Mesenchymal stem cell (in vitro differentiated cells and primary cell): ENCODE measurements around the gene UCHL5.

Experiments used
- DNase-seq: peaks from one replicate; pipeline ENCODE4 v3.0.0-alpha.2; 2013
- H2AFZ ChIP-seq: one replicate; pipeline ENCODE4 v1.6.1; 2013; ENCODE audit warnings: low read depth, mild to moderate bottlenecking, control low read depth, inconsistent platforms, low read length, moderate library complexity
- H2AK5ac ChIP-seq: 2 replicates; pipeline ENCODE4 v1.6.1; 2013; ENCODE audit warnings: low read length, moderate library complexity, mild to moderate bottlenecking, inconsistent platforms; ENCODE audit not compliant: severe bottlenecking
- H2BK120ac ChIP-seq: one replicate; pipeline ENCODE4 v1.6.1; 2013; ENCODE audit warnings: low read depth, mild to moderate bottlenecking, inconsistent platforms, low read length, moderate library complexity
- H2BK12ac ChIP-seq, 2 experiments: one replicate each; pipeline ENCODE4 v1.6.1; 2013; ENCODE audit warnings: inconsistent platforms in 2 of 2, low read length in 2 of 2, mild to moderate bottlenecking in 2 of 2, moderate library complexity in 2 of 2, control low read depth in 1 of 2
- H2BK15ac ChIP-seq: one replicate; pipeline ENCODE4 v1.6.1; 2013; ENCODE audit warnings: mild to moderate bottlenecking, low read depth, inconsistent platforms; ENCODE audit not compliant: poor library complexity, severe bottlenecking
- H2BK5ac ChIP-seq: 2 replicates; pipeline ENCODE4 v1.6.1; 2013; ENCODE audit warnings: low read depth, mild to moderate bottlenecking, low read length, control low read depth, inconsistent platforms; ENCODE audit not compliant: poor library complexity, severe bottlenecking
- H3K14ac ChIP-seq, 2 experiments: one replicate each; pipeline ENCODE4 v1.6.1; 2013; ENCODE audit warnings: inconsistent platforms in 2 of 2, low read length in 2 of 2, control low read depth in 1 of 2, mild to moderate bottlenecking in 1 of 2, moderate library complexity in 1 of 2
- H3K18ac ChIP-seq, 2 experiments: one replicate each; pipeline ENCODE4 v1.6.1; 2013; ENCODE audit warnings: inconsistent platforms in 2 of 2, low read length in 2 of 2, control low read depth in 1 of 2, low read depth in 1 of 2, mild to moderate bottlenecking in 1 of 2
- H3K23ac ChIP-seq, 2 experiments: one replicate each; pipeline ENCODE4 v1.6.1; 2013; ENCODE audit warnings: inconsistent platforms in 2 of 2, low read length in 2 of 2, mild to moderate bottlenecking in 2 of 2, moderate library complexity in 2 of 2, control low read depth in 1 of 2
- H3K27ac ChIP-seq: 2 replicates; pipeline ENCODE4 v1.5.1; 2013; ENCODE audit warnings: mild to moderate bottlenecking, moderate library complexity, low read length, control low read depth, inconsistent platforms; ENCODE audit not compliant: poor library complexity, severe bottlenecking
- H3K27me3 ChIP-seq, 2 experiments: 2 replicates each; pipeline versions ENCODE4 v1.6.1 to v1.7.0; 2013; ENCODE audit warnings: low read length in 2 of 2, mild to moderate bottlenecking in 2 of 2, moderate library complexity in 2 of 2, control low read depth in 1 of 2, inconsistent platforms in 1 of 2; ENCODE audit not compliant: control insufficient read depth in 1 of 2, insufficient read depth in 1 of 2
- H3K36me3 ChIP-seq, 2 experiments: 2 replicates each; pipeline versions ENCODE4 v1.6.1 to v1.7.0; 2013; ENCODE audit warnings: low read length in 2 of 2, control low read depth in 1 of 2, inconsistent platforms in 1 of 2, low read depth in 1 of 2, mild to moderate bottlenecking in 1 of 2; ENCODE audit not compliant: insufficient read depth in 2 of 2, control insufficient read depth in 1 of 2
- H3K4ac ChIP-seq, 2 experiments: one replicate each; pipeline ENCODE4 v1.6.1; 2013; ENCODE audit warnings: inconsistent platforms in 2 of 2, low read length in 2 of 2, mild to moderate bottlenecking in 2 of 2, moderate library complexity in 2 of 2, control low read depth in 1 of 2, low read depth in 1 of 2
- H3K4me1 ChIP-seq: 2 replicates; pipeline ENCODE4 v1.6.1; 2013; ENCODE audit warnings: low read depth, low read length, control low read depth; ENCODE audit not compliant: control insufficient read depth, insufficient read depth
- H3K4me2 ChIP-seq: 2 replicates; pipeline ENCODE4 v1.6.1; 2013; ENCODE audit warnings: low read length, mild to moderate bottlenecking, inconsistent platforms; ENCODE audit not compliant: poor library complexity, severe bottlenecking
- H3K4me3 ChIP-seq, 2 experiments: 2 replicates each; pipeline versions ENCODE4 v1.5.1 to v1.7.0; 2013; ENCODE audit warnings: low read length in 2 of 2, mild to moderate bottlenecking in 2 of 2, control low read depth in 1 of 2, low read depth in 1 of 2; ENCODE audit not compliant: insufficient read depth in 1 of 2
- H3K79me1 ChIP-seq: replicated peaks from 2 replicates; pipeline ENCODE4 v1.6.1; 2013; ENCODE audit warnings: mild to moderate bottlenecking, control low read depth, low read length, inconsistent platforms; ENCODE audit not compliant: poor library complexity, severe bottlenecking
- H3K9ac ChIP-seq: 2 replicates; pipeline ENCODE4 v1.7.0; 2013; ENCODE audit warnings: mild to moderate bottlenecking, low read length, moderate library complexity
- H3K9me3 ChIP-seq: 2 replicates; pipeline ENCODE4 v1.7.0; 2013; ENCODE audit warnings: mild to moderate bottlenecking, low read length; ENCODE audit not compliant: control insufficient read depth
- H4K8ac ChIP-seq: one replicate; pipeline ENCODE4 v1.6.1; 2013; ENCODE audit warnings: inconsistent platforms, mild to moderate bottlenecking, low read length, moderate library complexity
- H4K91ac ChIP-seq: one replicate; pipeline ENCODE4 v1.6.1; 2013; ENCODE audit warnings: mild to moderate bottlenecking, low read length, inconsistent platforms
- WGBS: methylation state at CpG from one replicate; pipeline ENCODE4 v1.1.7; 2013; ENCODE audit warnings: mixed read lengths; 5-methylcytosine and 5-hydroxymethylcytosine counted together

Gene UCHL5

DNA sequence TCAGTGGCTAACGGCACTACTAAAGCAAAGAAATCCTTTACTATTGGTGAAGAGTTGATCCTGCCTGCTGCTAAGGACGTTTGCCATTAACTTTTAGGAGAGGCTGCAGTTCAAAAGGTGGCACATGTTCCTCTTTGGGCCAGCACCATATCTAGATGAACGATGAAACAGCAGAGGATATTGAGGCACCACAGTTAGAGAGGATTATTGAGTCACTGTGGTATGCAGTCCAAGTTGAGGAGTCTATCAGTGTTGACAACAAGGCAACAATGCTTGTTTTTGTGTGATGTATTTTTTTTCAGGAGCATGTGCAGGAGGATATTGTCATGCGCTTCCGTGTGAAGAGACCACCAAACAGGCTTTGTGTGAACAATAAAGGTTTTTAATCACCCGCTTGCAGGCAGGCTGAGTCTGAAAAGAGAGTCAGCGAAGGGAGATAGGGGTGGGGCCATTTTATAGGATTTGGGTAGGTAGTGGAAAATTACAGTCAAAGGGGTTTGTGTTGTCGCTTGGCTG, 80.9 kb downstream of the UCHL5 start:
- no peak for DNase-seq
- H3K4me3 ChIP-seq, result no peak overlapping the region
- H3K79me1 ChIP-seq, result no peaks in the 10 kb centered on the region
- H2BK12ac ChIP-seq, result no peak overlapping the region
- no peaks in the 10 kb centered on the region for H3K36me3 ChIP-seq
- no peak overlapping the region for H3K18ac ChIP-seq
- H3K9ac ChIP-seq, result no peak overlapping the region
- no peak overlapping the region for H2BK5ac ChIP-seq
- H2AK5ac ChIP-seq, result no peak overlapping the region
- no peak overlapping the region for H3K4me2 ChIP-seq
- H3K9me3 ChIP-seq, result no peaks in the 10 kb centered on the region
- no peak overlapping the region for H3K4ac ChIP-seq
- 93% methylated on average over 8 of the region's 8 CpGs for WGBS
- no peak overlapping the region for H4K91ac ChIP-seq
- no peak overlapping the region for H3K27ac ChIP-seq
- no peak overlapping the region for H3K23ac ChIP-seq
- no peaks in the 10 kb centered on the region for H3K27me3 ChIP-seq
- no peak overlapping the region for H2BK120ac ChIP-seq
- peaks cover 2% of the 10 kb centered on the region for H3K4me1 ChIP-seq
- no peak overlapping the region for H4K8ac ChIP-seq
- no peak overlapping the region for H2AFZ ChIP-seq
- no peak overlapping the region for H3K14ac ChIP-seq
- H2BK15ac ChIP-seq, result no peak overlapping the region

DNA sequence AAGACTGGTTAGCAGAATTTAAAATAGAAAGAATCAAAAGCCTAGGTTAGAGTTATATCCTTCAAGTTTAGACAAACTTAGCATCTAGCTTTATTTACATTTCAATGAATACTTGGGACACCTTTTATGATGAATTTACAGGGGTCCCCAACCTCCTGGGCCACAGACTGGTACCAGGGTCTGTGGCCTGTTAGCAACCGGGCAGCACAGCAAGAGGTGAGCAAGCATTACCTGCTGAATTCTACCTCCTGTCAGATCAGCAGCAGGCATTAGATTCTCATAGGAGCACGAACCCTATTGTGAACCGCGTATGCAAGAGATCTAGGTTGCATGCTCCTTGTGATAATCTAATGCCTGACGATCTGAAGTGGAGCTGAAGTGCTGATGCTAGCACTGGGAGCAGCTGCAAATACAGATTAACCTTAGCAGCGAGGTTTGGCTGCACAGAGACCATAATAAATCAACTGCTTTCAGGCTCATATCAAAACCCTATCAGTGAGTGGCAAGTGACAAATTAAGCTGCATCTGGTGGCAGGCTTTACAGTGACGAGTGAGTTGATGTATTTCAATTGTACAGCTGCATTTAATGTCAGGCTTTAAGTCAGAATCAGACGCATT, 82.0 kb downstream of the UCHL5 start:
- H2BK120ac ChIP-seq, result no peak overlapping the region
- H3K9me3 ChIP-seq, result no peaks in the 10 kb centered on the region
- no peak overlapping the region for H3K27ac ChIP-seq
- H3K9ac ChIP-seq, result no peak overlapping the region
- H2BK15ac ChIP-seq, result no peak overlapping the region
- no peaks in the 10 kb centered on the region for H3K27me3 ChIP-seq
- no peak overlapping the region for H2AFZ ChIP-seq
- H3K4me1 ChIP-seq, result peaks cover 2% of the 10 kb centered on the region
- no peak overlapping the region for H4K91ac ChIP-seq
- no peaks in the 10 kb centered on the region for H3K36me3 ChIP-seq
- H3K4ac ChIP-seq, result no peak overlapping the region
- H3K4me2 ChIP-seq, result no peak overlapping the region
- WGBS, result 93% methylated on average over 7 of the region's 8 CpGs
- no peak overlapping the region for H4K8ac ChIP-seq
- H3K23ac ChIP-seq, result no peak overlapping the region
- no peak overlapping the region for H2BK5ac ChIP-seq
- H2AK5ac ChIP-seq, result no peak overlapping the region
- no peak overlapping the region for H2BK12ac ChIP-seq
- H3K79me1 ChIP-seq, result no peaks in the 10 kb centered on the region
- no peak overlapping the region for H3K14ac ChIP-seq
- no peak overlapping the region for H3K4me3 ChIP-seq
- H3K18ac ChIP-seq, result no peak overlapping the region
- DNase-seq, result no peak

DNA sequence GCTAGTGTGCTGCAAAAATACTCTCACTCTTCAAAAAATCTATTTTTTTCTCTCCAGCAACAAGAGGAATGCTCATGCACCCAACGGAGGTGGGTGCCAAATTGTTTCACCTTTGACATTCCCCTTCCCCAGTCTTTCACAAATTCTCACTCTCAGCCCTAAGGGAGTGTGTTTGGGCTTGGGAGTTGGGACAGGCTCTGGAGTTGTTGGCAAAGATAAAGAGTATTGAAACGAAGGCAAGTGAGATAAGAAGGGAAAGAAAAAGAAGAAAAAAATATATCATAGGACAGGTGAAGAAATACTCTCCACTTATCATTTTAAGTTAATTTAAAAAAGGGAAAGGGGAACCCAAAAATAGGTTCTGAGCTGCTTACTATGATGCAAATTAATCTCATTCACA, 82.6 kb downstream of the UCHL5 start:
- no peak overlapping the region for H3K14ac ChIP-seq
- no peak overlapping the region for H3K23ac ChIP-seq
- H3K4me3 ChIP-seq, result no peak overlapping the region
- H2BK120ac ChIP-seq, result no peak overlapping the region
- no peak overlapping the region for H2AK5ac ChIP-seq
- H3K27ac ChIP-seq, result no peak overlapping the region
- no peak overlapping the region for H3K4ac ChIP-seq
- no CpG with 5 or more reads among the region's 2 CpGs for WGBS
- H3K4me2 ChIP-seq, result no peak overlapping the region
- H3K36me3 ChIP-seq, result no peaks in the 10 kb centered on the region
- H2AFZ ChIP-seq, result no peak overlapping the region
- no peaks in the 10 kb centered on the region for H3K79me1 ChIP-seq
- H2BK5ac ChIP-seq, result no peak overlapping the region
- no peak overlapping the region for H4K91ac ChIP-seq
- DNase-seq, result no peak
- H3K18ac ChIP-seq, result no peak overlapping the region
- no peaks in the 10 kb centered on the region for H3K9me3 ChIP-seq
- no peak overlapping the region for H4K8ac ChIP-seq
- no peak overlapping the region for H2BK12ac ChIP-seq
- H3K4me1 ChIP-seq, result peaks cover 2% of the 10 kb centered on the region
- no peak overlapping the region for H3K9ac ChIP-seq
- H3K27me3 ChIP-seq, result no peaks in the 10 kb centered on the region
- no peak overlapping the region for H2BK15ac ChIP-seq

DNA sequence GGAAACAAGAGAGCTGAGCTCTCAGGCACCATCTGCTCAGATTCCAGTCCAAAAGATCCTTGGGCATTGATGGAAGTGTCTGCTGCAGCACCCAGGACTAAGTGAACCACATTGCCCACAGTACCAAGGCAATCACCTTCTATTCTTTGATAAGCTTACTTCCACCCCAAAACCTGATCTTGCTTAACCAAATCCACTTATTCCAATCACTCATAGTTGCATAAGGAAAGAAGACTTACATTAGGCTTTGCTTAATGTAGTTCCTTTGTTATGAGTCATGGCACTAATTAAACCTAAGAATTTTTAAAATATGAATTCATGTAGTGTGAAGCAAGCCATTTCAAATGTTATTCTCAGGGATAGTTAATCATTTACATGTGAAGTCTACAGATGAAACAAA, 84.5 kb downstream of the UCHL5 start:
- Histone ChIP-seq H2BK120ac (no peak overlapping the region), H3K4ac (no peak overlapping the region), H3K27ac (peak overlapping the region; percentile 71), H2BK12ac (no peak overlapping the region), H3K18ac (no peak overlapping the region), H3K9ac (no peak overlapping the region), H2BK5ac (no peak overlapping the region), H2BK15ac (no peak overlapping the region), H4K8ac (no peak overlapping the region), H4K91ac (no peak overlapping the region), H3K4me1 (peaks cover 2% of the 10 kb centered on the region), H3K79me1 (no peaks in the 10 kb centered on the region), H3K14ac (no peak overlapping the region), H2AFZ (no peak overlapping the region), H3K23ac (no peak overlapping the region), H3K4me3 (no peak overlapping the region), H3K4me2 (no peak overlapping the region), H3K36me3 (no peaks in the 10 kb centered on the region), H2AK5ac (no peak overlapping the region), H3K9me3 (no peaks in the 10 kb centered on the region), H3K27me3 (no peaks in the 10 kb centered on the region)
- peak; percentile 6 for DNase-seq
